Pancreas (tissue), 10 donors: ENCODE results near the gene AK9. TPM values are rescaled to one million over a fixed set of nuclear protein-coding genes. Genes with fewer than 3 reads are reported as not detected.

Experiments used
- ATAC-seq, 4 donors: fragments of 200-7000 bp; cut with Tn5 transposase; one replicate each; pipeline versions ENCODE4 v1.8.0 to v1.9.1; 2020; ENCODE audit warnings: mild to moderate bottlenecking in 4 of 4, moderate library complexity in 4 of 4
- DNase-seq, 6 donors: peaks; one replicate each; pipeline ENCODE4 v3.0.0-alpha.2; 2020
- FAIRE-seq: peaks from 2 replicates; lab custom pipeline; 2012; peaks lifted over from hg19 to GRCh38; lab: Jason Lieb, UNC
- H3K27ac ChIP-seq, 4 donors: fragments of 200-600 bp; sonication (generic); 1 replicate in 3 of 4; 2 replicates in 1 of 4; pipeline versions ENCODE4 v1.5.0 to v1.8.0; 2020
- H3K27me3 ChIP-seq, 4 donors: fragments of 200-600 bp; one replicate each; pipeline ENCODE4 v1.8.0; 2021
- H3K36me3 ChIP-seq, 3 donors: fragments of 200-600 bp; sonication (generic) in 1 of 3; one replicate each; pipeline versions ENCODE4 v1.5.0 to v1.8.0; 2020 to 2021
- H3K4me1 ChIP-seq, 3 donors: fragments of 200-600 bp; one replicate each; pipeline ENCODE4 v1.8.0; 2021
- H3K4me3 ChIP-seq, 4 donors: fragments of 200-600 bp; sonication (generic) in 2 of 4; one replicate each; pipeline versions ENCODE4 v1.5.0 to v1.8.0; 2020 to 2021
- H3K9me3 ChIP-seq, 4 donors: fragments of 200-600 bp; one replicate each; pipeline ENCODE4 v1.8.0; 2021
- CTCF ChIP-seq, 4 donors: fragments of 200-600 bp; sonication (generic) in 3 of 4; IDR thresholded peaks; one replicate each; pipeline versions ENCODE4 v1.5.0 to v1.8.0; 2021; ENCODE audit warnings: antibody characterized with exemption in 4 of 4
- WGBS, 2 donors: extraction: QIAGEN DNeasy Blood & Tissue Kit; methylation state at CpG; one replicate each; pipeline ENCODE4 v1.1.7; 2013; 5-methylcytosine and 5-hydroxymethylcytosine counted together
- intact Hi-C, 3 donors: fragments of 100-400 bp; cut with DNase I; formaldehyde crosslinking; loops; one replicate each; pipeline versions ENCODE4 v1.11.1 to v1.14.2; 2022
- polyA plus RNA-seq, 2 donors: library from polyadenylated mRNA; stranded (reverse); fragments of 200-250 nt; gene quantifications; one replicate each; pipeline ENCODE4 v1.2.3, GENCODE V29; 2013
- total RNA-seq, 6 donors: library from RNA; stranded (reverse); fragmentation: NEBNext Ultra II Directional in 4 of 6; extraction: Animal tissue kit (Norgen Biotek cat#: 25700) in 4 of 6; gene quantifications; one replicate each; pipeline versions ENCODE4 v1.2.1 to v1.2.4, GENCODE V29; 2021 to 2023
- donor health status: healthy with polysubstance abuse.
- donor health status: DM: no; HTN: no; CAD: no; lungs with moderate emphysema.
- donor health status: DM: no; HTN: no; CAD: no.
- donor health status: control.
- donor health status: control.
- donor health status: Bipolar disorder and iron deficiency.
- donor health status: DM: yes; HTN: yes; CAD: no.
- donor health status: DM: no; HTN: no; CAD: no.
- donor health status: DM: no; HTN: no; CAD: no.
- donor health status: DM: yes; HTN: yes; CAD: no.

Gene AK9
- 1 to 10 TPM; 2.0 to 6.0 (median 3.8) TPM for total RNA-seq
- polyA plus RNA-seq = 1 to 10 TPM; 2.4 to 4.1 TPM

GRCh38 chr6:109690737-109691621 is at the start of gene AK9, which contains the start of gene FIG4:
AK9 (minus strand) TSS chr6:109691202; CDS start chr6:109675745, 15,457 bp downstream.
FIG4 (plus strand) TSS chr6:109691296; CDS start chr6:109691436, 140 bp downstream.
- WGBS, 2 donors = 0% methylated on average over 47 of the region's 47 CpGs
- Histone ChIP-seq H3K27ac (peak within 1 kb of the TSS; percentile 67 to 93 (median 89)), H3K36me3 (no peaks in the 10 kb centered on the region), H3K9me3 (no peaks in the 10 kb centered on the region), H3K4me3 (peak within 1 kb of the TSS; percentile 61 to 76 (median 67)), H3K27me3 (no peaks in the 10 kb centered on the region), H3K4me1 (peaks cover 0 to 8% (median 0%) of the 10 kb centered on the region in 3 donors)
- FAIRE-seq (peak; percentile 95), ATAC-seq (peak; percentile 98 to 99 (median 99)), DNase-seq (peak; percentile 91 to 97 (median 92))
- intact Hi-C loops = no loop called here
- TF ChIP-seq CTCF (IDR thresholded peaks at IDR 0.05) = no peak

GRCh38 chr6:109740787-109741186 is 49.8 kb upstream of the AK9 start:
- peak in 1 of 6 donors; percentile 16 for DNase-seq
- WGBS, 2 donors = 80 to 85% methylated on average over 7 of the region's 7 CpGs
- Histone ChIP-seq H3K4me3 (no peak overlapping the region), H3K9me3 (no peaks in the 10 kb centered on the region), H3K36me3 (no peaks in the 10 kb centered on the region), H3K4me1 (peaks cover 0 to 25% (median 9%) of the 10 kb centered on the region in 3 donors), H3K27me3 (no peaks in the 10 kb centered on the region), H3K27ac (no peak overlapping the region)
- no peak for FAIRE-seq
- no peak for TF ChIP-seq CTCF (IDR thresholded peaks at IDR 0.05)
- no peak for ATAC-seq
- intact Hi-C loops = no loop called here

- no peak for TF ChIP-seq CTCF (IDR thresholded peaks at IDR 0.05)
- FAIRE-seq (no peak), DNase-seq (peak in 1 of 6 donors; percentile 11), ATAC-seq (peak; percentile 46 to 68 (median 60))
- intact Hi-C loops = no loop called here
- no peaks in the 10 kb centered on the region for H3K9me3 ChIP-seq
- H3K4me3 ChIP-seq = no peak overlapping the region
- H3K36me3 ChIP-seq = no peaks in the 10 kb centered on the region
- WGBS, 2 donors = 44 to 46% methylated on average over 3 of the region's 3 CpGs
- H3K4me1 ChIP-seq = peaks cover 0 to 25% (median 9%) of the 10 kb centered on the region in 3 donors
- no peak overlapping the region for H3K27ac ChIP-seq
- H3K27me3 ChIP-seq = no peaks in the 10 kb centered on the region
Measured at GRCh38 chr6:109739686-109740085, 48.7 kb upstream of the AK9 start.

- WGBS, 2 donors = 40 to 46% methylated on average over 2 of the region's 2 CpGs
- H3K27ac ChIP-seq = no peak overlapping the region
- peaks cover 0 to 25% (median 9%) of the 10 kb centered on the region in 3 donors for H3K4me1 ChIP-seq
- FAIRE-seq (no peak), DNase-seq (peak in 3 of 6 donors; percentile 11 to 38 (median 18)), ATAC-seq (peak; percentile 67 to 97 (median 92))
- intact Hi-C loops = no loop called here
- no peaks in the 10 kb centered on the region for H3K36me3 ChIP-seq
- no peak for TF ChIP-seq CTCF (IDR thresholded peaks at IDR 0.05)
- no peaks in the 10 kb centered on the region for H3K27me3 ChIP-seq
- H3K4me3 ChIP-seq = no peak overlapping the region
- H3K9me3 ChIP-seq = no peaks in the 10 kb centered on the region
Measured at GRCh38 chr6:109738667-109739066, 47.7 kb upstream of the AK9 start.
